ENCODE results near the gene PRB2. TPM values are rescaled to one million over a fixed set of nuclear protein-coding genes. Genes with fewer than 3 reads are reported as not detected.

The PRB2 gene
- total RNA-seq, 1 experiment from 2014 or later, result not detected

GRCh38 chr12:11412731-11413130 lies 17.4 kb upstream of the PRB2 start:
- in situ Hi-C loops (cut with HindIII; ENCODE audit: low pct_unique_long_range_greater_than_20kb, low sequenced_read_pairs), result no loop called here
- CTCF ChIA-PET, result no interaction called here
- DNase-seq (ENCODE audit: low read depth, low spot score), result no peak

GRCh38 chr12:11408096-11408495 lies 12.7 kb upstream of the PRB2 start:
- no peaks in the 10 kb centered on the region for H3K4me1 ChIP-seq (ENCODE audit: control insufficient read depth, insufficient read depth, low read length)
- TF ChIP-seq SIN3A (IDR thresholded peaks at IDR 0.05; ENCODE audit: borderline replicate concordance, insufficient read depth, low read depth, low read length) (no peak), REST (IDR thresholded peaks at IDR 0.05; ENCODE audit: insufficient read depth in 1 of 2, low read depth in 2 of 2, low read length in 1 of 2) (no peak), CTCF (IDR thresholded peaks at IDR 0.05) (no peak), TCF7L2 (IDR thresholded peaks at IDR 0.05; ENCODE audit: low read depth, low read length) (no peak), POLR2AphosphoS5 (IDR thresholded peaks at IDR 0.05; ENCODE audit: low read depth, low read length) (no peak)
- BruUV-seq (replicated peaks), result no TSS peak
- H3K27me3 ChIP-seq (ENCODE audit: control insufficient read depth, insufficient read depth, low read length), result no peaks in the 10 kb centered on the region
- ATAC-seq (no peak), DNase-seq (ENCODE audit: low read depth, low spot score) (no peak)
- H3K36me3 ChIP-seq (ENCODE audit: control insufficient read depth, insufficient read depth, low read length), result no peaks in the 10 kb centered on the region
- H3K9me3 ChIP-seq (ENCODE audit: control insufficient read depth, insufficient read depth, low read depth, low read length), result no peaks in the 10 kb centered on the region
- no peak overlapping the region for H3K27ac ChIP-seq (ENCODE audit: low read length)
- ChIA-PET POLR2A (no interaction called here), CTCF (no interaction called here)
- no peak overlapping the region for H3K4me3 ChIP-seq (ENCODE audit: low read depth in 2 of 2, low read length in 2 of 2)
- intact Hi-C loops (cut with micrococcal nuclease; ENCODE audit: unreplicated experiment), result no loop called here
- in situ Hi-C loops (cut with HindIII; ENCODE audit: low pct_unique_long_range_greater_than_20kb, low sequenced_read_pairs), result no loop called here

More at GRCh38 chr12:11412731-11413130, 17.4 kb upstream of the PRB2 start:
- POLR2A ChIA-PET, result no interaction called here
- Histone ChIP-seq H3K9me3 (ENCODE audit: control insufficient read depth, insufficient read depth, low read depth, low read length) (no peaks in the 10 kb centered on the region), H3K27ac (ENCODE audit: low read length) (no peak overlapping the region), H3K4me1 (ENCODE audit: control insufficient read depth, insufficient read depth, low read length) (no peaks in the 10 kb centered on the region), H3K36me3 (ENCODE audit: control insufficient read depth, insufficient read depth, low read length) (no peaks in the 10 kb centered on the region), H3K27me3 (ENCODE audit: control insufficient read depth, insufficient read depth, low read length) (no peaks in the 10 kb centered on the region), H3K4me3 (ENCODE audit: low read depth in 2 of 2, low read length in 2 of 2) (no peak overlapping the region)
- BruUV-seq (replicated peaks), result no TSS peak
- TF ChIP-seq REST (IDR thresholded peaks at IDR 0.05; ENCODE audit: insufficient read depth in 1 of 2, low read depth in 2 of 2, low read length in 1 of 2) (no peak), TCF7L2 (IDR thresholded peaks at IDR 0.05; ENCODE audit: low read depth, low read length) (no peak), SIN3A (IDR thresholded peaks at IDR 0.05; ENCODE audit: borderline replicate concordance, insufficient read depth, low read depth, low read length) (no peak), CTCF (IDR thresholded peaks at IDR 0.05) (no peak), POLR2AphosphoS5 (IDR thresholded peaks at IDR 0.05; ENCODE audit: low read depth, low read length) (no peak)
- no peak for ATAC-seq
- intact Hi-C loops (cut with micrococcal nuclease; ENCODE audit: unreplicated experiment), result no loop called here

Measured in Panc1 (cell line).